C4-2B (cell line): ENCODE results near the gene MAFG.

Experiments
- ZFX ChIP-seq: fragments of 450-650 bp; IDR thresholded peaks from 2 replicates; pipeline ENCODE4 v1.6.1; 2017
- TF ChIP-seq, protein P1 (sequence below): fragments of 450-650 bp; conservative IDR thresholded peaks from 2 replicates; pipeline ENCODE4 v1.5.1; 2017; ENCODE audit warnings: mild to moderate bottlenecking

DNA sequence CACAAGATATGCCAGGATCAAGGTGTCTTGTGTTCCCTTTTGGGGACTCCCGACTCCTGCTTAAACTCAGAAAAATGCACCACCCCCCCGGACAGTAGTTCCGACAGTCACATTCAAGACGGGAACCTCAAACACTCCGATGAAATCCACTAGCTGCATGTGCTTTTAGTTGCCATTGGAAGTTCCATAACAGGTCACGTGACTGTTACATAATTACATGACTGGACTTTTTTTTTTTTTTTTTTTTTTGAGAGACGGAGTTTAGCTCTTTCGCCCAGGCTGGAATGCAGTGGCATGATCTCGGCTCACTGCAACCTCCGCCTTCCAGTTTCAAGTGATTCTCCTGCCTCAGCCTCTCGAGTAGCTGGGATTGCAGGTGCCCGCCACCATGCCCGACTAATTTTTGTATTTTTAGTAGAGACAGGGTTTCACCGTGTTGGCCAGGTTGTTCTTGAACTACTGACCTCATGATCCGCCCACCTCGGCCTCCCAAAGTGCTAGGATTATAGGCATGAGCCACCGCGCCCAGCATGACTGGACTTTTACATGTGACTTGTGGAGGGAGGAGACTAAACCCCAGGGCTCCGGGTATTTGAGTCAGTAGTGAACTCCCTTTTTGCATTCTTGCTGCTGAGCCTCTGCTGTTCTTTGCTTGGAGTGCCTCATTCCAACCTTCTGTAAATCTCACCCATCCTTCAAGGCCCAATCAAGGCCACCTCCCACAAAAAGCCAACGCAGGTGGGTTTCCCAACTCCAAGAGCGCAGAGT is 11.1 kb downstream of the MAFG start:
- TF ChIP-seq, protein P1, sequence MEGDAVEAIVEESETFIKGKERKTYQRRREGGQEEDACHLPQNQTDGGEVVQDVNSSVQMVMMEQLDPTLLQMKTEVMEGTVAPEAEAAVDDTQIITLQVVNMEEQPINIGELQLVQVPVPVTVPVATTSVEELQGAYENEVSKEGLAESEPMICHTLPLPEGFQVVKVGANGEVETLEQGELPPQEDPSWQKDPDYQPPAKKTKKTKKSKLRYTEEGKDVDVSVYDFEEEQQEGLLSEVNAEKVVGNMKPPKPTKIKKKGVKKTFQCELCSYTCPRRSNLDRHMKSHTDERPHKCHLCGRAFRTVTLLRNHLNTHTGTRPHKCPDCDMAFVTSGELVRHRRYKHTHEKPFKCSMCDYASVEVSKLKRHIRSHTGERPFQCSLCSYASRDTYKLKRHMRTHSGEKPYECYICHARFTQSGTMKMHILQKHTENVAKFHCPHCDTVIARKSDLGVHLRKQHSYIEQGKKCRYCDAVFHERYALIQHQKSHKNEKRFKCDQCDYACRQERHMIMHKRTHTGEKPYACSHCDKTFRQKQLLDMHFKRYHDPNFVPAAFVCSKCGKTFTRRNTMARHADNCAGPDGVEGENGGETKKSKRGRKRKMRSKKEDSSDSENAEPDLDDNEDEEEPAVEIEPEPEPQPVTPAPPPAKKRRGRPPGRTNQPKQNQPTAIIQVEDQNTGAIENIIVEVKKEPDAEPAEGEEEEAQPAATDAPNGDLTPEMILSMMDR, result no peak
- TF ChIP-seq ZFX, result no peak
